Measurements from ENCODE around the gene C2CD4C. TPM values are rescaled to one million over a fixed set of nuclear protein-coding genes. Genes with fewer than 3 reads are reported as not detected.

Gene C2CD4C
- total and polyA plus RNA-seq, 2 experiments from 2014 or later, result 2.1 to 12.5 TPM

GRCh38 chr19:419721-420515 lies 11.0 kb upstream of the C2CD4C start:
- peaks cover 8% of the 10 kb centered on the region; the same call in 1 of the 3 replicates for H3K36me3 Mint-ChIP-seq (ENCODE audit: low read depth)
- H3K4me3 Mint-ChIP-seq, result no peak overlapping the region

More at GRCh38 chr19:419721-420515, 11.0 kb upstream of the C2CD4C start:
- no peaks in the 10 kb centered on the region for H3K79me2 ChIP-seq (replicated peaks; ENCODE audit: insufficient read depth)
- Mint-ChIP-seq H3K27me3 (ENCODE audit: insufficient read depth, low read depth, poor library complexity) (peaks cover 16% of the 10 kb centered on the region), H3K27ac (no peak overlapping the region), H3K9me3 (peaks cover 8% of the 10 kb centered on the region; the same call in 2 of the 3 replicates), H3K4me1 (peaks cover 7% of the 10 kb centered on the region)
- H3K4me3 ChIP-seq, result no peak overlapping the region
- no peak for DNase-seq (ENCODE audit: low spot score)
- TF ChIP-seq EZH2 (IDR thresholded peaks at IDR 0.05; ENCODE audit: low read depth, unreplicated experiment), result no peak
- TF ChIP-seq, protein P1, sequence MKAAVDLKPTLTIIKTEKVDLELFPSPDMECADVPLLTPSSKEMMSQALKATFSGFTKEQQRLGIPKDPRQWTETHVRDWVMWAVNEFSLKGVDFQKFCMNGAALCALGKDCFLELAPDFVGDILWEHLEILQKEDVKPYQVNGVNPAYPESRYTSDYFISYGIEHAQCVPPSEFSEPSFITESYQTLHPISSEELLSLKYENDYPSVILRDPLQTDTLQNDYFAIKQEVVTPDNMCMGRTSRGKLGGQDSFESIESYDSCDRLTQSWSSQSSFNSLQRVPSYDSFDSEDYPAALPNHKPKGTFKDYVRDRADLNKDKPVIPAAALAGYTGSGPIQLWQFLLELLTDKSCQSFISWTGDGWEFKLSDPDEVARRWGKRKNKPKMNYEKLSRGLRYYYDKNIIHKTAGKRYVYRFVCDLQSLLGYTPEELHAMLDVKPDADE (IDR thresholded peaks at IDR 0.05), result no peak
- TF ChIP-seq, protein P2, sequence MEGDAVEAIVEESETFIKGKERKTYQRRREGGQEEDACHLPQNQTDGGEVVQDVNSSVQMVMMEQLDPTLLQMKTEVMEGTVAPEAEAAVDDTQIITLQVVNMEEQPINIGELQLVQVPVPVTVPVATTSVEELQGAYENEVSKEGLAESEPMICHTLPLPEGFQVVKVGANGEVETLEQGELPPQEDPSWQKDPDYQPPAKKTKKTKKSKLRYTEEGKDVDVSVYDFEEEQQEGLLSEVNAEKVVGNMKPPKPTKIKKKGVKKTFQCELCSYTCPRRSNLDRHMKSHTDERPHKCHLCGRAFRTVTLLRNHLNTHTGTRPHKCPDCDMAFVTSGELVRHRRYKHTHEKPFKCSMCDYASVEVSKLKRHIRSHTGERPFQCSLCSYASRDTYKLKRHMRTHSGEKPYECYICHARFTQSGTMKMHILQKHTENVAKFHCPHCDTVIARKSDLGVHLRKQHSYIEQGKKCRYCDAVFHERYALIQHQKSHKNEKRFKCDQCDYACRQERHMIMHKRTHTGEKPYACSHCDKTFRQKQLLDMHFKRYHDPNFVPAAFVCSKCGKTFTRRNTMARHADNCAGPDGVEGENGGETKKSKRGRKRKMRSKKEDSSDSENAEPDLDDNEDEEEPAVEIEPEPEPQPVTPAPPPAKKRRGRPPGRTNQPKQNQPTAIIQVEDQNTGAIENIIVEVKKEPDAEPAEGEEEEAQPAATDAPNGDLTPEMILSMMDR (conservative IDR thresholded peaks at IDR 0.05; ENCODE audit: low read depth in 2 of 2), result no peak
- TF ChIP-seq CREB1 (CRISPR knock-in tag; IDR thresholded peaks at IDR 0.05; ENCODE audit: low read depth), result no peak
- no peak for TF ChIP-seq STAT1 (IDR thresholded peaks at IDR 0.05; ENCODE audit: unreplicated experiment)
- no peak for TF ChIP-seq ZNF114 (CRISPR knock-in tag; IDR thresholded peaks at IDR 0.05)
- TF ChIP-seq POLR2AphosphoS5 (IDR thresholded peaks at IDR 0.05; ENCODE audit: low read depth), result no peak
- no peak for TF ChIP-seq JUNB (IDR thresholded peaks at IDR 0.05; ENCODE audit: unreplicated experiment)
- TF ChIP-seq REST (IDR thresholded peaks at IDR 0.05; ENCODE audit: unreplicated experiment), result no peak
- TF ChIP-seq, protein P3, sequence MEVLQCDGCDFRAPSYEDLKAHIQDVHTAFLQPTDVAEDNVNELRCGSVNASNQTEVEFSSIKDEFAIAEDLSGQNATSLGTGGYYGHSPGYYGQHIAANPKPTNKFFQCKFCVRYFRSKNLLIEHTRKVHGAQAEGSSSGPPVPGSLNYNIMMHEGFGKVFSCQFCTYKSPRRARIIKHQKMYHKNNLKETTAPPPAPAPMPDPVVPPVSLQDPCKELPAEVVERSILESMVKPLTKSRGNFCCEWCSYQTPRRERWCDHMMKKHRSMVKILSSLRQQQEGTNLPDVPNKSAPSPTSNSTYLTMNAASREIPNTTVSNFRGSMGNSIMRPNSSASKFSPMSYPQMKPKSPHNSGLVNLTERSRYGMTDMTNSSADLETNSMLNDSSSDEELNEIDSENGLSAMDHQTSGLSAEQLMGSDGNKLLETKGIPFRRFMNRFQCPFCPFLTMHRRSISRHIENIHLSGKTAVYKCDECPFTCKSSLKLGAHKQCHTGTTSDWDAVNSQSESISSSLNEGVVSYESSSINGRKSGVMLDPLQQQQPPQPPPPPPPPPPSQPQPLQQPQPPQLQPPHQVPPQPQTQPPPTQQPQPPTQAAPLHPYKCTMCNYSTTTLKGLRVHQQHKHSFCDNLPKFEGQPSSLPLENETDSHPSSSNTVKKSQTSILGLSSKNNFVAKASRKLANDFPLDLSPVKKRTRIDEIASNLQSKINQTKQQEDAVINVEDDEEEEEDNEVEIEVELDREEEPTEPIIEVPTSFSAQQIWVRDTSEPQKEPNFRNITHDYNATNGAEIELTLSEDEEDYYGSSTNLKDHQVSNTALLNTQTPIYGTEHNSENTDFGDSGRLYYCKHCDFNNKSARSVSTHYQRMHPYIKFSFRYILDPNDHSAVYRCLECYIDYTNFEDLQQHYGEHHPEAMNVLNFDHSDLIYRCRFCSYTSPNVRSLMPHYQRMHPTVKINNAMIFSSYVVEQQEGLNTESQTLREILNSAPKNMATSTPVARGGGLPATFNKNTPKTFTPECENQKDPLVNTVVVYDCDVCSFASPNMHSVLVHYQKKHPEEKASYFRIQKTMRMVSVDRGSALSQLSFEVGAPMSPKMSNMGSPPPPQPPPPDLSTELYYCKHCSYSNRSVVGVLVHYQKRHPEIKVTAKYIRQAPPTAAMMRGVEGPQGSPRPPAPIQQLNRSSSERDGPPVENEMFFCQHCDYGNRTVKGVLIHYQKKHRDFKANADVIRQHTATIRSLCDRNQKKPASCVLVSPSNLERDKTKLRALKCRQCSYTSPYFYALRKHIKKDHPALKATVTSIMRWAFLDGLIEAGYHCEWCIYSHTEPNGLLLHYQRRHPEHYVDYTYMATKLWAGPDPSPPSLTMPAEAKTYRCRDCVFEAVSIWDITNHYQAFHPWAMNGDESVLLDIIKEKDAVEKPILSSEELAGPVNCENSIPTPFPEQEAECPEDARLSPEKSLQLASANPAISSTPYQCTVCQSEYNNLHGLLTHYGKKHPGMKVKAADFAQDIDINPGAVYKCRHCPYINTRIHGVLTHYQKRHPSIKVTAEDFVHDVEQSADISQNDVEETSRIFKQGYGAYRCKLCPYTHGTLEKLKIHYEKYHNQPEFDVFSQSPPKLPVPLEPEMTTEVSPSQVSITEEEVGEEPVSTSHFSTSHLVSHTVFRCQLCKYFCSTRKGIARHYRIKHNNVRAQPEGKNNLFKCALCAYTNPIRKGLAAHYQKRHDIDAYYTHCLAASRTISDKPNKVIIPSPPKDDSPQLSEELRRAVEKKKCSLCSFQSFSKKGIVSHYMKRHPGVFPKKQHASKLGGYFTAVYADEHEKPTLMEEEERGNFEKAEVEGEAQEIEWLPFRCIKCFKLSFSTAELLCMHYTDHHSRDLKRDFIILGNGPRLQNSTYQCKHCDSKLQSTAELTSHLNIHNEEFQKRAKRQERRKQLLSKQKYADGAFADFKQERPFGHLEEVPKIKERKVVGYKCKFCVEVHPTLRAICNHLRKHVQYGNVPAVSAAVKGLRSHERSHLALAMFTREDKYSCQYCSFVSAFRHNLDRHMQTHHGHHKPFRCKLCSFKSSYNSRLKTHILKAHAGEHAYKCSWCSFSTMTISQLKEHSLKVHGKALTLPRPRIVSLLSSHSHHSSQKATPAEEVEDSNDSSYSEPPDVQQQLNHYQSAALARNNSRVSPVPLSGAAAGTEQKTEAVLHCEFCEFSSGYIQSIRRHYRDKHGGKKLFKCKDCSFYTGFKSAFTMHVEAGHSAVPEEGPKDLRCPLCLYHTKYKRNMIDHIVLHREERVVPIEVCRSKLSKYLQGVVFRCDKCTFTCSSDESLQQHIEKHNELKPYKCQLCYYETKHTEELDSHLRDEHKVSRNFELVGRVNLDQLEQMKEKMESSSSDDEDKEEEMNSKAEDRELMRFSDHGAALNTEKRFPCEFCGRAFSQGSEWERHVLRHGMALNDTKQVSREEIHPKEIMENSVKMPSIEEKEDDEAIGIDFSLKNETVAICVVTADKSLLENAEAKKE (CRISPR knock-in tag; IDR thresholded peaks at IDR 0.05), result no peak
- TF ChIP-seq ZNF331 (CRISPR knock-in tag; IDR thresholded peaks at IDR 0.05; ENCODE audit: low read depth), result no peak
- TF ChIP-seq NANOG (IDR thresholded peaks at IDR 0.05; ENCODE audit: borderline replicate concordance), result no peak
- 0 out of 2 replicates have a peak, but pooled peaks cover 2% of the 10 kb centered on the region for H3F3A ChIP-seq (replicated peaks; ENCODE audit: low read depth)
- H3K27me3 ChIP-seq (ENCODE audit: insufficient read depth), result no peaks in the 10 kb centered on the region
- no peak overlapping the region for H3K27ac ChIP-seq (ENCODE audit: low read depth)
- H4K20me1 ChIP-seq (replicated peaks; ENCODE audit: insufficient read depth), result no peaks in the 10 kb centered on the region
- no peak for ATAC-seq
- H3K36me3 ChIP-seq (ENCODE audit: insufficient read depth), result no peaks in the 10 kb centered on the region
- H2AFZ ChIP-seq, result no peak overlapping the region
- H3K4me1 ChIP-seq (ENCODE audit: insufficient read depth), result peaks cover 11% of the 10 kb centered on the region; the same call in 1 of the 2 replicates
- H3K4me2 ChIP-seq, result no peak overlapping the region
- no peaks in the 10 kb centered on the region for H3K9me2 ChIP-seq (ENCODE audit: insufficient read depth)
